NK-92 (cell line): ENCODE results near the gene CHMP6.

ENCODE experiments used
- DNase-seq: peaks from one replicate; lab custom pipeline; 2025; ENCODE audit not compliant: unreplicated experiment; lab: John Stamatoyannopoulos, UW

CHMP6 gene

GRCh38 chr17:80956321-80957190, 35.1 kb upstream of the CHMP6 start:
- no peak for DNase-seq

DNA sequence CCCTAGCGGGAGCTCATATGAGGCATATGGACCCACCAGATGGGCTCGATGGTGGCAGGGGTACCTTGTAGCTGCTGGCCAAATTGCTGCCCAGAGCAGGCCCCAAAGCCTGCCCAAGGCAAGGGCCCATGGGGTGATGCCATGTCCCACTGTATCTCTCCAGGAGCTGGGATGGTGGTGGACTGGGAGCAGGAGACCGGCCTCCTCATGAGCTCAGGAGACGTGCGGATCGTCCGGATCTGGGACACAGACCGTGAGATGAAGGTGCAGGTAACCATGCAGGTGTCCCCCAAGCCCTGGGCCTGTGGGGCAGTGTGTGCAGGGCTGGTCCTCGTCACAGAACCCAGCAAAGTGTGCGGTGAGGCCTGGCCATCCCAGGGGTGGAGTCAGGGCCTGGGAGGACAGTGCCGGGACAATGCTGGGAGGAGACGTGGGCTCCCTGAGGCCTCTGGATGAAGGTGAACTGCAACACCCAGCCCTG, 34.1 kb upstream of the CHMP6 start:
- no peak for DNase-seq

GRCh38 chr17:80959330-80960036, 32.2 kb upstream of the CHMP6 start:
- no peak for DNase-seq

GRCh38 chr17:80960037-80960796, 31.4 kb upstream of the CHMP6 start:
- no peak for DNase-seq

- DNase-seq, result no peak
Observed at GRCh38 chr17:80960797-80961452, 30.7 kb upstream of the CHMP6 start.

DNA sequence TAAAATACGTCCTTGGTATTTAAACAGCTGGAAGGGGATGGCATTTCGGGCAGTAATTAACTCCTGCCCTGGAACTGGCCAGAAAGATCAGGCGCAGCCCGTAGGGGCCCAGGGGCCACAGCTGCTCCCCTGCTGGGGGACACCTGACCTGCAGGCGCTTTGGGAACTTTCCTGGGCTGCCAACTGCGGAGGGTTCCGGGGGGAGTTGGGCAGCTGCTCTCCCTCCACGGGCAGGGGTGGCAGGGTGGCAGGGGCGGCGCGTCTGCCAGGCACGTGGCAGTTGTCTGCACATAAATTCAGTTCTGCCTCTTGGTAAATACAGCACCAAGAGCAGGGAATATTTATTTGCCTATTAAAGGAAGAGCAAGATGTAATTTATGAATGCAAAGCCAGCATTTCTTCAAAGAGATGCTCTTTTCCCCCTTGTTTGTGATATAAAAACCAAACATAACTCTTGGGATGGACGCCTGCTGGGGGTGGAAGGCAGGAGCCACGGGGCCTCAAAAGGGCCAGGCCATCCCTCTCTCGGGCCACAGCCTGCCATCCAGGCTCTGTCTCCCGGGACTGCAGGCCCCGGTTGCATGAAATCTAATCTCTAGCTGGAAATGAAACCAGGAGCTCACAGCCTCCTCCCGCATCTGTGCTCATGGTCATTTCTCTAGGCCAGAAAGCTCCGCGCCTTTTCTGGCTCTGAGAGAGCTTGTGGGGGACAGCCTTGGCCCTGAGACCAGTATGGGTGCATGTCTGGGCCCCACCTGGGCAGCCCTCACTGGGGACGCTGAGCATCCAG, 29.9 kb upstream of the CHMP6 start:
- DNase-seq, result no peak

- no peak for DNase-seq
Observed at GRCh38 chr17:80962356-80963329, 29.0 kb upstream of the CHMP6 start.

- DNase-seq, result no peak
Observed at GRCh38 chr17:80963812-80964543, 27.7 kb upstream of the CHMP6 start.

GRCh38 chr17:80964544-80964856, 27.1 kb upstream of the CHMP6 start:
- DNase-seq, result no peak

DNA sequence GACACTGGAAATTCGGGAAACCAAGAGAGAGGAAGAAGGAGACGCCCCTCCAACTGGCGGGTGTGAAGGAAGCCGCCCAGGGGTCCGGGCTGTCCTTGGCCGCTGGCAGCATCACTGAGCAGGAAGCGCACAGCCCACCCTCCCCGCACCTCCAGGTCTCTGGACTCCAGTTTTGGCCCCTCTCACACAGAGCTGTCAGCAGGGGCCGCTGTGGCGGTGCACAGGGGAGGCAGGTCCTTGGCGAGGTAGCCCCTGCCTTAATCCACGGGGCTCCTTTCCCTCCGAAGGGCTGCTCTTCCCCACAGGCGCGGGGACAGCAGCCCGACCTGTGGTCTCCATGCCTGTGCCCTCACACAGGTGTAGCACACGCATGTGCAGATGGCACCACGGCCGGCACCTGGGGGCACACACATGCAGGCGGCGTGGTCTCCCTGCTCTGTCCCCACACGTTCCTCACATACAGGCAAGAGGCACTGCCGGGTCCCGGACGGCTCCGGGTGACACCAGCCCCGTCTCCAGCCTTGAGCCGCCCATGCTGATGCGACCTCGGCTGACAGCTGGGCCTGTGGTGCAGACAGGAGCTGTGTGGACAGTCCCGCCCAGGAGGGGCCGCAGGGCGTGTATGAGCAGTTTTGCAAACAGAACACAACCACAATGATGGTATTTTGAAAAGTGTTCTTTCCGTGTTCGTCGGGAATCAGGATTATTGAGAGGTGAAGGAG, 26.6 kb upstream of the CHMP6 start:
- no peak for DNase-seq

DNA sequence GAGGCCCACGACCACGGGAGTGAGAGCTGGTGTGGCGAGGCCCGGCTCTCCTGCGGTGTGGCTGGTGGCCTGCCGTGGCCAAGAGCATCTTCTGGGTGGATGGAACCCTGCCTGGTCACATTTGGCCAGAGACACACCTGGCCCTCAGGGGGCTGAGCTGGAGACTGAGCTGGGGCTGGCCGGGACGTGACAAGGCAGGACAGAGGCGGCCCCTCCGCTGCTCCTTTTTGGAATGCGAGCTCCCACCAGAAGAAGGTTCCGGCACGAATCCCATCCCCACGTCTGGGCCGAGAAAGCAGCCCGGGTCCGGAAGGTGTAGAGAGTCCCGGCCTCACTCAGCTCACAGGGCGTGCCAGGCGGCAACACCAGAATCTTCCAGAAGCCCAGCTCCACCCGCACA, 26.0 kb upstream of the CHMP6 start:
- no peak for DNase-seq

DNA sequence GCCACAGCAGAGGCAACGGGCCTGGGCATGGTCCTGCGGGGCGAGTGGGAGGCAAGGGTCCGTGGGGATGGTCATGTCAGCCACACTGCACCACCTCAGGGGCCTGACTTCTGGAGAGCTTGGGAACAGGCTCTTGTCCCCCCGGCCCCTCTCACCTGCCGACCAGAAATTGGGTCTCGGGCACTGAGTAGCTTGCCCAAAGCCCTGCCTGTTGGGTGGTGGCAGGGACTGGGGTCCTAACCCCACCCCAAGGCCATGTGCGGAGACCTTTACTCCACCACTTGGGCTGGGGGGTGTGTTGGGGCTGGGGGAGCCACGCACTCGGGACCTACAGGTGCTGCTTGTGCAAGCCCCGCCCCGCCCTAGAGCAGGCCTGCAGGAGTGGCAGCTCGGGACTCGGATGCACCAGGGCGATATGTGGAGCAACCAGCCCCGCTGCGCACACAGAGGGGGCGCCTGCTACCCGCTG, 24.2 kb upstream of the CHMP6 start:
- DNase-seq, result no peak

DNA sequence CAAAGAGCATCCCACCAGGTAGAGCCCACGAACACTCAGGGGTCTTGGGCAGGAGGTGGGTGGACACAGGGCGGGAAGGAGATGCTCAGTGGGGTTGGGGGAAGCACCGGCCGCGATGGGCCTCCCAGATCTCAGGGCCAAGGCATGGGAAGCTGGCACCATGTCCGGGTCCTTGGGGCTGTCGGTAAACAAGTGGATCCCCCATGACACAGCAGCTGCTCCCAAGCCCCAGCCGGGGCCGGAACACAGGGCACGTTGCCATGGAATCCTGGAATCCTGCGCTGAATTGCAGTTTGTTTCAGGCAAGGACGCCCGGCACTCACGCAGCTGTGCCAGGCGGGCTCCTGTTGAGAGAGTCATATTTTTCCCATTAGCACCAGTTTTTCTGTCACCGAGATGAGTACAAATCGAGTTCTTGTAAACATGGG, 23.0 kb upstream of the CHMP6 start:
- DNase-seq, result no peak

DNA sequence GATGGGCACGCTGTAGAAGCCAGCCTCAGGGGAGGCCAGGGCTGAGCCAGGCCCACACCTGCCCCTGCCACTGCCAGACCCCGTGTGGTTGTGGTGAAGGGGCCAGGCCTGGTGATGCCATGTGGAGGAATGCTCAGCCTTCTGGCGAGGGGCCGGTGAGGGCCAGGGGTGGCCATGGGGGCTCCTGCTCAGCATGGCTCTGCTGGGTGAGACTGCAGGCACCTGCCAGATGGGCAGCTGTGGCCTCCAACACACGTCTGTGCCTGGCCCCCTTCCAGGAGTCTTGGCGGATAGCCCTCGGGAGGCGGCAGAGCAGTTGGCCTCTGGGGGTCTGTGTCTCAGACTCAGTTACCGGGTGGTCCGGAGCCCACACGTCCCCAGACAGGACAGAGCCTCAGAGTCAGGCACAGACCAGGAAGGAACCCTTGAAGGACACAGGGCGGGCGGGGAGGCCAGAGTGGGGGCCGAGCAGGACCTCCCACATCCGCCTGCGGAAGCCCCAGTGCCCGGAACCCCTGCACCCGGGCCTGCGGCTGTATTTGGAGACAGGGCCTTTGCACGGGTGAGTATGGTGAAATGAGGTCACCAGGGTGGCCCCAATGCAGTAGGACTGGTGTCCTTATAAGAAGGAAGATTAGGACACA, 22.5 kb upstream of the CHMP6 start:
- DNase-seq, result no peak

DNA sequence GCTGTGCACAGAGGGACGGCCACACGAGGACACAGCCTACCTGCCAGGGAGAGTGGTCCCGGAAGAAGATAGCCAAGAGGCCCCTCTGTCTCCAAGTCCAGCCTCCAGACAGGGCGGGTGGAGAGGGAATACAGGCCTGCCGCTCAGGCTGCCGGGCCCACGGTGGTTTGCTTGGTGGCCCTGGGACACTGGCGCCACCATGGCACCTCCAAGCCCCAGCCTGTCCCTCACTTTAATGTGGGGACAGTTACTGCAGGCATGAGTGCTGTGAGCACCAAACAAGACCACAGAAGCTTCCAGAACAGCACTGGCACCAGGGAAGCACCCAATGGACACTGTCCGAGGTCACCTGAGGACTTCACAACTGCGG, 22.0 kb upstream of the CHMP6 start:
- no peak for DNase-seq

DNA sequence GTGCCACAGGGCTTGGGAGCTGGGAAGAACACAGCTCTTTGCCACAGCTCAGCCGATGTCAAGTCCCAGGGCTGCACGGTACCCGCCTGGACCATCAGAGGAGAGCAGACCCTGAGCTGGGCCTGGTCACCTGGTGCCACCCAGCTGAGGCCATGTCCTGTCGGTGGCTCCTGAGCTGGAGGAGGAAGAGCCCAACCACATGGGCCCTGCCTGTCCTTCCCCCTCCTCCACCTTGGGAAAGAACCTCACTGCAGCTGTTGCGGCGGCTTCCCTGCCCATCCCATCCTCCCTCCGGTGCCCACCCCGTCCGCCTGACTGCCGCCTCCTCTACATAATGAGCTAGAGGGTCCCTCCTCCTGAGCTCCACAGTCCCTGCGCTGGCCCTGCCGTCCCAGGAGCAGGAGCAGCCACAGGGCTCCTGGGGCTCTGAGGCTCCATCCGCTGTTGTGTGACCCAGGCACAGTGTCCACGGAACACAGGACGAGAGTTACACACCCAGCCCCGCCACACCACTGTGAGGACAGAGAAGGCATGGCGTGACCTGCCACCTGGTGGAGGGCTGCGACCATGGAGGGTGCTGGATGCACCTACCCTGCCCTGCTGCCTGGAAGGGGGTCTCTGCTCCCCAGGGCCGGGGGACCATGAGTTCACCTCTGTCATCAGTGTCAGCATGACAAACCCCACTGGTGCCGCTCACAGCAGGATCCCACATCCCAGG, 21.4 kb upstream of the CHMP6 start:
- no peak for DNase-seq
